ENCODE results near the gene CEACAM3. TPM values are rescaled to one million over a fixed set of nuclear protein-coding genes. Genes with fewer than 3 reads are reported as not detected.

Gene CEACAM3
- total and polyA plus RNA-seq, 2 of the 8 experiments (the other 6 are each of a cell fraction or from before 2014, with no cell fraction given): not detected

DNA sequence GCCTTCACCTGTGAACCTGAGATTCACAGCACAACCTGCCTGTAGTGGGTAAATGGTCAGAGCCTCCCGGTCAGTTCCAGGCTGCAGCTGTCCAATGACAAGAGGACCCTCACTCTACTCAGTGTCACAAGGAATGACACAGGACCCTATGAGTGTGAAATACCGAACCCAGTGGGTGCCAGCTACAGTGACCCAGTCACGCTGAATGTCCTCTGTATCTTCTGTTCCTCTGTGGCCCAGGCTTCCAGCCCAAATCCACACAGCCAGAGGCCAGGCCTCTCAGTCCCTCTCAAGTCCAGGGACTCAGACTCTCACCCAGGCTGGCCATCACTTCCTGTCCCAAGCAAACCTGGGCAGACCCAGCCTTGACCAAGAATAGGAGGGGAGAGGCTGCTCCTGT is 10.8 kb downstream of the CEACAM3 start:
- CTCF ChIA-PET (ENCODE audit: partially characterized antibody): interaction anchor here (0.8 to 1.7 kb wide), 3 partner anchors 9 to 29 kb away, joined by 3 to 4 read pairs (median 3); no protein-coding TSS in a partner anchor
- Histone ChIP-seq H4K20me1 (replicated peaks in 1 of 2; ENCODE audit: control insufficient read depth in 1 of 2, insufficient read depth in 2 of 2, low read length in 2 of 2) (no peaks in the 10 kb centered on the region), H3K4me2 (ENCODE audit: insufficient read depth in 1 of 2, low read depth in 2 of 2, low read length in 2 of 2) (no peak overlapping the region), H3K4me3 (ENCODE audit: extremely low read depth in 1 of 4, insufficient read depth in 2 of 4, low read depth in 3 of 4, low read length in 4 of 4) (no peak overlapping the region), H2BK12ac (ENCODE audit: low read depth, low read length) (no peak overlapping the region), H2BK120ac (replicated peaks; ENCODE audit: low read depth, low read length) (no peak overlapping the region), H3K56ac (replicated peaks; ENCODE audit: insufficient read length, low read depth, low read length) (no peak overlapping the region), H4K8ac (ENCODE audit: extremely low read depth, insufficient read depth, low read length) (no peak overlapping the region), H4K91ac (replicated peaks; ENCODE audit: insufficient read length, low read length) (no peak overlapping the region), H3K4ac (replicated peaks; ENCODE audit: insufficient read length, low read depth, low read length) (no peak overlapping the region), H2BK5ac (ENCODE audit: low read depth, low read length) (no peak overlapping the region), H3K18ac (ENCODE audit: extremely low read depth, low read length) (no peak overlapping the region), H3K79me2 (ENCODE audit: control insufficient read depth in 1 of 2, insufficient read depth in 2 of 2, low read length in 2 of 2) (no peaks in the 10 kb centered on the region), H2BK20ac (ENCODE audit: low read length) (no peak overlapping the region), H2BK15ac (ENCODE audit: low read length) (no peak overlapping the region), H3K14ac (ENCODE audit: insufficient read length) (no peak overlapping the region), H3K27ac (ENCODE audit: low read depth, low read length) (no peak overlapping the region), H3K36me3 (ENCODE audit: control insufficient read depth in 2 of 4, insufficient read depth in 4 of 4, low read length in 3 of 4) (no peaks in the 10 kb centered on the region), H3K9ac (replicated peaks in 1 of 4; ENCODE audit: extremely low read depth in 1 of 4, low read depth in 3 of 4, low read length in 3 of 4) (no peak overlapping the region), H3K23me2 (ENCODE audit: low read depth, low read length) (no peaks in the 10 kb centered on the region), H3K27me3 (replicated peaks in 1 of 4; ENCODE audit: control insufficient read depth in 3 of 4, extremely low read depth in 1 of 4, insufficient read depth in 3 of 4, low read length in 3 of 4) (no peaks in the 10 kb centered on the region), H3K79me1 (ENCODE audit: low read depth, low read length) (no peaks in the 10 kb centered on the region), H3K9me3 (ENCODE audit: insufficient read depth in 2 of 2, low read depth in 1 of 2, low read length in 1 of 2) (peaks cover 70 to 72% of the 10 kb centered on the region in 2 experiments), H4K5ac (ENCODE audit: insufficient read length, low read depth, low read length) (no peak overlapping the region), H3K23ac (ENCODE audit: insufficient read length) (no peak overlapping the region), H3K4me1 (replicated peaks in 1 of 4; ENCODE audit: control insufficient read depth in 3 of 4, insufficient read depth in 4 of 4, low read length in 3 of 4) (no peaks in the 10 kb centered on the region), H2AK5ac (ENCODE audit: low read depth, low read length) (no peak overlapping the region), H2AFZ (ENCODE audit: low read length) (no peak overlapping the region)
- 75% methylated on average over 3 of the region's 3 CpGs; no CpG with 5 or more reads in 1 of the 2 experiments for WGBS, 2 experiments (ENCODE audit: extremely low coverage in 1 of 2, insufficient coverage in 1 of 2, insufficient read length in 1 of 2, insufficient replicate concordance in 2 of 2, low coverage in 1 of 2, low lambda C conversion rate in 2 of 2, missing lambda C conversion rate in 1 of 2)
- FAIRE-seq: no peak
- POLR2A ChIA-PET (ENCODE audit: partially characterized antibody): no interaction called here
- no peak for TF ChIP-seq CREB1 (IDR thresholded peaks at IDR 0.05)
- no peak for TF ChIP-seq ASH2L (IDR thresholded peaks at IDR 0.05; ENCODE audit: low read length)
- TF ChIP-seq SP4 (IDR thresholded peaks at IDR 0.05; ENCODE audit: low read length): no peak
- TF ChIP-seq KDM1A (IDR thresholded peaks at IDR 0.05; ENCODE audit: borderline replicate concordance, low read length): no peak
- TF ChIP-seq SIRT6 (IDR thresholded peaks at IDR 0.05; ENCODE audit: low read length): no peak
- TF ChIP-seq CHD1 (IDR thresholded peaks at IDR 0.05; ENCODE audit: low read depth, low read length): no peak
- no peak for TF ChIP-seq KDM4A (IDR thresholded peaks at IDR 0.05; ENCODE audit: low read depth, low read length, severe bottlenecking)
- TF ChIP-seq CTCF (IDR thresholded peaks at IDR 0.05; ENCODE audit: control extremely low read depth in 1 of 3, insufficient read depth in 1 of 3, low read depth in 1 of 3, low read length in 3 of 3): no peak
- TF ChIP-seq RFX5 (IDR thresholded peaks at IDR 0.05; ENCODE audit: borderline replicate concordance, low read depth, low read length): no peak
- no peak for TF ChIP-seq MAFK (IDR thresholded peaks at IDR 0.05; ENCODE audit: low read depth, low read length)
- DNase-seq (ENCODE audit: low read depth in 1 of 2, low spot score in 2 of 2): no peak

Data from H1 (cell line).